Upper lobe of left lung (tissue), 6 donors: Measurements from ENCODE around the gene IL16. TPM values are rescaled to one million over a fixed set of nuclear protein-coding genes. Genes with fewer than 3 reads are reported as not detected.

ENCODE experiments used
- ATAC-seq, 2 donors: fragments of 200-7000 bp; cut with Tn5 transposase; one replicate each; pipeline ENCODE4 v1.9.1; 2022; ENCODE audit warnings: mild to moderate bottlenecking in 2 of 2, moderate library complexity in 2 of 2; ENCODE audit not compliant: low FRiP score in 2 of 2
- DNase-seq, 2 donors: peaks; one replicate each; pipeline ENCODE4 v3.0.0-alpha.2; 2019 to 2020
- H3K27ac ChIP-seq, 4 donors: fragments of 200-600 bp; sonication (generic); one replicate each; pipeline ENCODE4 v1.5.1; 2016 to 2019
- H3K27me3 ChIP-seq, 4 donors: fragments of 200-600 bp; sonication (generic); one replicate each; pipeline ENCODE4 v1.5.1; 2017 to 2019
- H3K36me3 ChIP-seq, 4 donors: fragments of 200-600 bp; sonication (generic); one replicate each; pipeline ENCODE4 v1.5.1; 2016 to 2019
- H3K4me1 ChIP-seq, 4 donors: fragments of 200-600 bp; sonication (generic); one replicate each; pipeline ENCODE4 v1.5.1; 2018 to 2019
- H3K4me3 ChIP-seq, 4 donors: fragments of 200-600 bp; sonication (generic); one replicate each; pipeline ENCODE4 v1.5.1; 2017 to 2019; ENCODE audit warnings: mild to moderate bottlenecking in 2 of 4, moderate library complexity in 1 of 4
- H3K9me3 ChIP-seq, 4 donors: fragments of 200-600 bp; sonication (generic); one replicate each; pipeline ENCODE4 v1.5.1; 2018 to 2019
- EP300 ChIP-seq, 4 donors: sonication (generic); formaldehyde crosslinking; IDR thresholded peaks; one replicate each; pipeline ENCODE4 v1.5.1; 2017; ENCODE audit warnings: antibody characterized with exemption in 4 of 4, control low read depth in 2 of 4
- POLR2A ChIP-seq, 4 donors: fragments of 450-650 bp; IDR thresholded peaks; one replicate each; pipeline ENCODE4 v1.5.1; 2016 to 2017; ENCODE audit warnings: antibody characterized with exemption in 4 of 4, mild to moderate bottlenecking in 2 of 4
- POLR2AphosphoS5 ChIP-seq, 2 donors: sonication (generic); formaldehyde crosslinking; IDR thresholded peaks; one replicate each; pipeline ENCODE4 v1.5.1; 2017; ENCODE audit warnings: antibody characterized with exemption in 2 of 2
- WGBS, 2 donors: methylation state at CpG; one replicate each; pipeline ENCODE4 v1.1.5; 2017 to 2018; 5-methylcytosine and 5-hydroxymethylcytosine counted together
- total RNA-seq, 6 donors: library from RNA; depleted of rRNA in 4 of 6; stranded (reverse); fragments of >200 nt in 4 of 6; gene quantifications; one replicate each; pipeline versions ENCODE4 v1.1.0 to v1.2.1, GENCODE V29; 2016 to 2021
- TF ChIP-seq, protein P1 (sequence below), 6 experiments: fragments of 450-650 bp in 4 of 6; fragments of 200-600 bp in 2 of 6; sonication (generic) in 2 of 6; IDR thresholded peaks; one replicate each; pipeline ENCODE4 v1.5.1; 2016 to 2019; ENCODE audit warnings: antibody characterized with exemption in 6 of 6
- donor health status: DM: no; HTN: no; CAD: no; lungs with moderate emphysema.
- donor health status: DM: no; HTN: yes; CAD: no; lungs with severe emphysema.

IL16 gene
- total RNA-seq, 6 donors from 2014 or later: 18.9 to 102 (median 31.8) TPM

DNA sequence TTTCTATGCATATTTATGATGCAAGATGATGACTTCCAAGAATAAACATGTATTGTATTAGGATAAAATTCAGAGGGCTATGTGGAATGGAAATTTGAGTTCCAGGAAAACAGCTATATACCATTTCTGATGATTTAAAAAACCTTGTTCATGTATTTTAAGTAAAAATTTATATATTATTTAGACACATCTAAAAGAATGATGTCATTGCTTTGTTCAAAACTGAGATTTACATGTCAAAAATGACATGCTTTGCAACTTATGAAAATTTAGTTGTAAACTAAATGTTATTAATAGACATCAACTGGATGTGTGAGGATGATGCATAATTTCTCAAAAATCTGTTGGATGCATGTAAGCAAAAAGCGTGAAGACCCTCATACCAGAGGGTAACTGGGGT, 125.0 kb downstream of the IL16 start:
- DNase-seq (no peak), ATAC-seq (no peak)
- Histone ChIP-seq H3K9me3 (no peaks in the 10 kb centered on the region), H3K4me3 (no peak overlapping the region), H3K27me3 (no peaks in the 10 kb centered on the region), H3K36me3 (peaks cover 0 to 32% (median 9%) of the 10 kb centered on the region in 4 donors), H3K4me1 (peaks cover 12 to 24% (median 17%) of the 10 kb centered on the region in 4 donors), H3K27ac (no peak overlapping the region)
- TF ChIP-seq POLR2AphosphoS5 (IDR thresholded peaks at IDR 0.05): no peak
- TF ChIP-seq POLR2A (IDR thresholded peaks at IDR 0.05): no peak
- TF ChIP-seq EP300 (IDR thresholded peaks at IDR 0.05): no peak
- TF ChIP-seq, protein P1, sequence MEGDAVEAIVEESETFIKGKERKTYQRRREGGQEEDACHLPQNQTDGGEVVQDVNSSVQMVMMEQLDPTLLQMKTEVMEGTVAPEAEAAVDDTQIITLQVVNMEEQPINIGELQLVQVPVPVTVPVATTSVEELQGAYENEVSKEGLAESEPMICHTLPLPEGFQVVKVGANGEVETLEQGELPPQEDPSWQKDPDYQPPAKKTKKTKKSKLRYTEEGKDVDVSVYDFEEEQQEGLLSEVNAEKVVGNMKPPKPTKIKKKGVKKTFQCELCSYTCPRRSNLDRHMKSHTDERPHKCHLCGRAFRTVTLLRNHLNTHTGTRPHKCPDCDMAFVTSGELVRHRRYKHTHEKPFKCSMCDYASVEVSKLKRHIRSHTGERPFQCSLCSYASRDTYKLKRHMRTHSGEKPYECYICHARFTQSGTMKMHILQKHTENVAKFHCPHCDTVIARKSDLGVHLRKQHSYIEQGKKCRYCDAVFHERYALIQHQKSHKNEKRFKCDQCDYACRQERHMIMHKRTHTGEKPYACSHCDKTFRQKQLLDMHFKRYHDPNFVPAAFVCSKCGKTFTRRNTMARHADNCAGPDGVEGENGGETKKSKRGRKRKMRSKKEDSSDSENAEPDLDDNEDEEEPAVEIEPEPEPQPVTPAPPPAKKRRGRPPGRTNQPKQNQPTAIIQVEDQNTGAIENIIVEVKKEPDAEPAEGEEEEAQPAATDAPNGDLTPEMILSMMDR (IDR thresholded peaks at IDR 0.05): no peak
- WGBS, 2 donors: 93 to 100% methylated on average over 1 of the region's 1 CpG

DNA sequence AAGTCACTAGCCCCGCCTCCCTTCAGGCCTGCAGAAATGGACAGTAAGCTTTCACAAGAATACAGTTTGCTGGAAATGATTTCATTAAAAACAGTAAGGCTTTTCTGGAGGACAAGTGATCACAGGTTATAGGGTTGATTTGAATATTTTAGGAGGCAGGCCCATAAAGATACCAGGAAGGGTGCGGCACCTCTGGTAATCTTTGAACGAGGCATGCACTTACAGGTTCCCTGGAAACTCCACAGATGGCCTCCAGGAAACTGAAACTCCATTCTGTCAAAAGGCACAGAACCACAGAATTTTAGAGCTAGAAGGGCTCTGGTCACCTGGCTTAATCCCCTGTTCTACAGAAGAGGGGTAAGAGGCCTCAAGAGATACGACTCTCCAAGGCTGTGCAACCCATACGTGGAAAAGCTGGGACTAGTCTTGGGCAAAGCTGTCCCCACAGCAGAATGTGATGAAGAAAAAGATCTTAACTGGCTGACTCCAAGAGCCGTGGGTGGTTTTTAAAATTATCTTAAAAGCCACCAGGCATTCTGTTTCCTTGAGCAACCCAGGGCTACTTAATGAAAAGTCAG, 126.1 kb downstream of the IL16 start:
- no peak for ATAC-seq
- TF ChIP-seq POLR2AphosphoS5 (IDR thresholded peaks at IDR 0.05) (no peak), POLR2A (IDR thresholded peaks at IDR 0.05) (no peak), EP300 (IDR thresholded peaks at IDR 0.05) (no peak)
- TF ChIP-seq, protein P1 (IDR thresholded peaks at IDR 0.05): no peak
- Histone ChIP-seq H3K4me1 (peaks cover 12 to 24% (median 17%) of the 10 kb centered on the region in 4 donors), H3K27me3 (no peaks in the 10 kb centered on the region), H3K27ac (no peak overlapping the region), H3K4me3 (peak overlapping the region in 1 of 4 donors; percentile 88), H3K9me3 (no peaks in the 10 kb centered on the region), H3K36me3 (peaks cover 0 to 28% (median 7%) of the 10 kb centered on the region in 4 donors)
- no peak for DNase-seq
- 71 to 78% methylated on average over 6 of the region's 6 CpGs for WGBS, 2 donors

DNA sequence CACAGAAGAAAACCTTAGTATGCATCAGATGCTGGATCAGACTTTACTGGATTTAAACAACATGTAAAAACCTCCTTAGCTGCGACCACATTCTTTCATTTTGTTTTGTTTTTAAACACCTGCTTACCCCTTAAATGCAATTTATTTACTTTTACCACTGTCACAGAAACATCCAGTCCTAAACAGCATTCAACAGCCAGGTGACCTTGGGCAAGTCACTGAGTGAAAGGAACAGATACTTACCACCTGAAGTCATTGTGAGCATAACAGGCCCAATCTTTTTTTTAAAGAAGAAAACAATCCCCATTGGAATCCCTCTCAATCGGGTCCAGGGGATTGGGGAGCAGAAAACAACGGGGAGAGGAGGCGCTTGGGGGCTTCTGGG, 126.9 kb downstream of the IL16 start:
- no peak for ATAC-seq

DNA sequence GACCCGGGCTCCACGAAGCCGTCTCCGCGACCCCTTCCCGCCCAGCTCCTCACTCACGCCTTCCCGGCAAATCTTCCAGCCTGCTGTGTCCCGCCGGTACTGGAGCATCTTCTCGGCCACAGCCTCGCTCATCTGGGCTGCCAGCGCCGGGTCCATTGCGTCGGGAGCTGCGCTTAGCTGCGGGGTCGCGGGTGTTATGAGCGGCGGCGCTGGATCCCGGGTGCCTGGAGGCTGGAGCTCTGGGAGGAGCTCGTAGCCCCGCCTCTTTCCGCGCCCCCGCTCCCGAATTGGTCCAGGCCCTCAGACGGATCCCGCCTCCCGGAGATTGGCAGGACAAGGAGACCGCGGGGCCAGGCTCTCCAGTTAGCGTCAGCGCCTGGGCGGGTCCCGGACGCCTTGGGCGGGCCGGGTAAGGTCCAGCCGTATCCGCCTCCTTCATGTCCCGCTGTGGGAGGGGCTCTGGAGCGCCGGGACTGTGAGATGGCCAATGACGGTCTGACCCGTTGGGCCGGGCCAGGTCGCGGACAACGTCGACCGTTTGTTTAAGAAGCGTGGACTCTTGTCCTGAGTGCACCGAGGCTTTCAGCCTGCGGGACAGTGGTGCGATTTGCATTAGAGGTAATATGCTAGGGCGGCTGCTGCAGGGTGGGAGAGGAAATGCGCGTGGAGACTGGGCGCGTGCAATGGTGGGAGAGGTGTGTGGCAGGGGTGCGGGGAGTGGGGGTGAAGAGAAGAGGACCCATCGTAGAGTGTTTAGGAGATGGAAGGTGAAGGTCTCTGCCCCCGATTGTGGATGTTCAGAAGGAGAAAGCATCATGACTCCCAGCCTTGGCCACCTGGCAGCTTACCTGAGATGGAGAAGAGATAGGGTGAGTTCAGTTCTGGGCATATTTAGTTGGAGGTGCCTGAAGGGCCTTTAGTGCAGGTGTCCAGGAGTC, 127.5 kb downstream of the IL16 start, which contains the start of gene STARD5:
Gene STARD5 (minus strand): TSS at position 198 of the 938 bp plus-strand sequence. CDS start 42 bp downstream, at position 156.
- peak within 1 kb of the TSS; percentile 49 to 85 (median 76) for H3K27ac ChIP-seq
- DNase-seq (peak; percentile 99 to 100), ATAC-seq (peak; percentile 100)
- H3K9me3 ChIP-seq: no peaks in the 10 kb centered on the region
- 1% methylated on average over 26 to 33 of the region's 67 CpGs for WGBS, 2 donors
- peak in 3 of 4 donors; percentile 57 to 87 (median 77) for TF ChIP-seq POLR2A (IDR thresholded peaks at IDR 0.05)
- TF ChIP-seq, protein P1 (IDR thresholded peaks at IDR 0.05): no peak
- no peak for TF ChIP-seq EP300 (IDR thresholded peaks at IDR 0.05)
- TF ChIP-seq POLR2AphosphoS5 (IDR thresholded peaks at IDR 0.05): peak; percentile 61 to 84
- peaks cover 12 to 24% (median 17%) of the 10 kb centered on the region in 4 donors for H3K4me1 ChIP-seq
- peaks cover 0 to 14% (median 2%) of the 10 kb centered on the region in 4 donors for H3K36me3 ChIP-seq
- no peaks in the 10 kb centered on the region for H3K27me3 ChIP-seq
- peak within 1 kb of the TSS; percentile 46 to 88 (median 73) for H3K4me3 ChIP-seq

More for the DNA sequence above, 126.9 kb downstream of the IL16 start:
- TF ChIP-seq EP300 (IDR thresholded peaks at IDR 0.05) (no peak), POLR2A (IDR thresholded peaks at IDR 0.05) (no peak), POLR2AphosphoS5 (IDR thresholded peaks at IDR 0.05) (no peak)
- TF ChIP-seq, protein P1 (IDR thresholded peaks at IDR 0.05): no peak
- Histone ChIP-seq H3K4me1 (peaks cover 12 to 24% (median 17%) of the 10 kb centered on the region in 4 donors), H3K27me3 (no peaks in the 10 kb centered on the region), H3K9me3 (no peaks in the 10 kb centered on the region), H3K27ac (peak overlapping the region; percentile 49 to 85 (median 76)), H3K36me3 (peaks cover 0 to 21% (median 3%) of the 10 kb centered on the region in 4 donors), H3K4me3 (peak overlapping the region; percentile 29 to 88 (median 73))
- 19 to 53% methylated on average over 1 to 4 of the region's 4 CpGs for WGBS, 2 donors
- DNase-seq: no peak
